ENCODE results near the gene MVD. TPM values are rescaled to one million over a fixed set of nuclear protein-coding genes. Genes with fewer than 3 reads are reported as not detected.

Gene MVD
- total RNA-seq, 4 donors from 2014 or later, result 27.0 to 32.4 (median 29.3) TPM

GRCh38 chr16:88680554-88681083 is 17.7 kb upstream of the MVD start:
- intact Hi-C loops (cut with DNase I), result no loop called here
- Histone ChIP-seq H3K4me1 (peaks cover 6 to 20% (median 16%) of the 10 kb centered on the region in 4 donors), H3K27me3 (peaks cover 0 to 73% (median 40%) of the 10 kb centered on the region in 4 donors), H3K36me3 (no peaks in the 10 kb centered on the region), H3K9me3 (no peaks in the 10 kb centered on the region), H3K27ac (replicated peaks in 1 of 4) (no peak overlapping the region), H3K4me3 (no peak overlapping the region)
- WGBS, result 82% methylated on average over 3 of the region's 5 CpGs
- no peak for DNase-seq (ENCODE audit: extremely low spot score)
- TF ChIP-seq EP300 (IDR thresholded peaks at IDR 0.05), result no peak
- no peak for TF ChIP-seq POLR2AphosphoS5 (IDR thresholded peaks at IDR 0.05)
- no peak for TF ChIP-seq POLR2A (IDR thresholded peaks at IDR 0.05; ENCODE audit: low read depth)
- TF ChIP-seq CTCF (IDR thresholded peaks at IDR 0.05), result no peak

- peaks cover 0 to 8% (median 3%) of the 10 kb centered on the region in 4 donors for H3K36me3 ChIP-seq
- H3K4me1 ChIP-seq, result peaks cover 11 to 15% (median 13%) of the 10 kb centered on the region in 4 donors
- no peak overlapping the region for H3K4me3 ChIP-seq
- H3K27me3 ChIP-seq, result peaks cover 0 to 50% (median 23%) of the 10 kb centered on the region in 4 donors
- TF ChIP-seq POLR2A (IDR thresholded peaks at IDR 0.05; ENCODE audit: low read depth) (no peak), EP300 (IDR thresholded peaks at IDR 0.05) (no peak), CTCF (IDR thresholded peaks at IDR 0.05) (no peak), POLR2AphosphoS5 (IDR thresholded peaks at IDR 0.05) (no peak)
- H3K27ac ChIP-seq (replicated peaks in 1 of 4), result no peak overlapping the region
- DNase-seq (ENCODE audit: extremely low spot score), result no peak
- 47% methylated on average over 10 of the region's 32 CpGs for WGBS
- intact Hi-C loops (cut with DNase I), result no loop called here
- no peaks in the 10 kb centered on the region for H3K9me3 ChIP-seq
Observed at GRCh38 chr16:88678224-88678979, 15.5 kb upstream of the MVD start.

- TF ChIP-seq CTCF (IDR thresholded peaks at IDR 0.05) (no peak), POLR2AphosphoS5 (IDR thresholded peaks at IDR 0.05) (no peak), POLR2A (IDR thresholded peaks at IDR 0.05; ENCODE audit: low read depth) (no peak), EP300 (IDR thresholded peaks at IDR 0.05) (no peak)
- H3K9me3 ChIP-seq, result no peaks in the 10 kb centered on the region
- peaks cover 0 to 44% (median 23%) of the 10 kb centered on the region in 4 donors for H3K27me3 ChIP-seq
- 57% methylated on average over 9 of the region's 13 CpGs for WGBS
- no peak overlapping the region for H3K4me3 ChIP-seq
- intact Hi-C loops (cut with DNase I), result no loop called here
- no peak overlapping the region for H3K27ac ChIP-seq (replicated peaks in 1 of 4)
- no peak for DNase-seq (ENCODE audit: extremely low spot score)
- H3K4me1 ChIP-seq, result peaks cover 11 to 20% (median 13%) of the 10 kb centered on the region in 4 donors
- H3K36me3 ChIP-seq, result peaks cover 0 to 8% (median 3%) of the 10 kb centered on the region in 4 donors
Observed at GRCh38 chr16:88677721-88678120, 14.8 kb upstream of the MVD start.

DNA sequence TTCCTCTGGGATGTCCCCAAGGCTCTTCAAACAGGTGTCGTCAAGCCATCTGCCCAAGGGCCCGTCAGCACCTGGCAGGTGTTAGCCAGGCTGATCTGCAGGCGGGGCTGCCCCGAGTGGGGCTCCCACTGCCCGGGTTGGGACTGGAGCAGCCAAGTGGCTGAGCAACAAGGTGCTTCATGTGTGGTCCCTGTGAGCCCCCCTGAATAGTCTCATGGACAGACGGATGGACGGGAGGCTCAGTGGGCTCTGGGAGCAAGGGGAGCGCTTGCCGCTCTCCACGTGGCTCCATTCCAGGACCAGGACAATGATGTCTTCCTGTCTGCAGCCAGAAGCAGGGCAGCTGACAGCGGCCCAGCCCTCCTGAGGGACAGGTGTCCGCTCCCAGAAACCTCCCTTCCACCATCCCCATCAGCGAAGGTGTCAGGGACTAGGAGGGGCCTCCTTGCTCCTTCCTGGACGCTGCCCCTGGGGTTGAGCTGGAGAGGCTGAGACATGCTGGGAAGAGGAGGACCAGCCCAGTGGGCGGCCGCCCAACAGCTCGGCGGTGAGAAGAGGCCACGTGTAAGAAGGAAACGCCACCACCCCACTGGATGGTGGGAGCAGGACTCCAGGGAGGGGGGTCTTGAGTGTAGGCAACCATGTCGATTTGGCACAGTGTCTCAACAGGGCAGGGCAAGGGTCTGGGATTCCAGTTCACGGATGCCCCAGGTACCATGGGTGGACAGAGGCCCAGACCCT is 13.8 kb upstream of the MVD start:
- intact Hi-C loops (cut with DNase I), result no loop called here
- H3K4me3 ChIP-seq, result no peak overlapping the region
- DNase-seq (ENCODE audit: extremely low spot score), result no peak
- no peak overlapping the region for H3K27ac ChIP-seq (replicated peaks in 1 of 4)
- no peaks in the 10 kb centered on the region for H3K9me3 ChIP-seq
- WGBS, result 81% methylated on average over 15 of the region's 22 CpGs
- H3K36me3 ChIP-seq, result peaks cover 0 to 8% (median 3%) of the 10 kb centered on the region in 4 donors
- peaks cover 0 to 36% (median 19%) of the 10 kb centered on the region in 4 donors for H3K27me3 ChIP-seq
- H3K4me1 ChIP-seq, result peaks cover 6 to 26% (median 10%) of the 10 kb centered on the region in 4 donors
- TF ChIP-seq POLR2A (IDR thresholded peaks at IDR 0.05; ENCODE audit: low read depth), result no peak
- no peak for TF ChIP-seq POLR2AphosphoS5 (IDR thresholded peaks at IDR 0.05)
- TF ChIP-seq CTCF (IDR thresholded peaks at IDR 0.05), result no peak
- no peak for TF ChIP-seq EP300 (IDR thresholded peaks at IDR 0.05)
